Prostate gland (tissue), 2 donors: Measurements from ENCODE around the gene PLA2G2A.

Experiments used
- CTCF ChIP-seq, 4 experiments: fragments of 200-600 bp in 2 of 4; fragments of 450-650 bp in 2 of 4; sonication (generic) in 2 of 4; IDR thresholded peaks; 1 replicate in 3 of 4; 2 replicates in 1 of 4; pipeline ENCODE4 v1.5.1; 2016 to 2019; ENCODE audit warnings: antibody characterized with exemption in 4 of 4, mild to moderate bottlenecking in 2 of 4, moderate library complexity in 2 of 4
- POLR2A ChIP-seq: fragments of 450-650 bp; IDR thresholded peaks from one replicate; pipeline ENCODE4 v1.6.1; 2016; ENCODE audit warnings: antibody characterized with exemption, mild to moderate bottlenecking

GRCh38 chr1:19954059-19954458, 25.4 kb downstream of the PLA2G2A start:
- TF ChIP-seq CTCF (IDR thresholded peaks at IDR 0.05) (no peak), POLR2A (no peak)
